GM19035 (cell line): Measurements from ENCODE around the gene ETV4.

Source experiments
- ATAC-seq: cut with Tn5 transposase; IDR thresholded peaks from one replicate; pipeline ENCODE4 v1.9.1; 2021; ENCODE audit not compliant: unreplicated experiment

ETV4 gene

GRCh38 chr17:43546319-43547188 is at the start of gene ETV4:
ETV4 (minus strand) TSS chr17:43546340; CDS start chr17:43545617, 723 bp downstream.
- ATAC-seq, result peak; percentile 84

DNA sequence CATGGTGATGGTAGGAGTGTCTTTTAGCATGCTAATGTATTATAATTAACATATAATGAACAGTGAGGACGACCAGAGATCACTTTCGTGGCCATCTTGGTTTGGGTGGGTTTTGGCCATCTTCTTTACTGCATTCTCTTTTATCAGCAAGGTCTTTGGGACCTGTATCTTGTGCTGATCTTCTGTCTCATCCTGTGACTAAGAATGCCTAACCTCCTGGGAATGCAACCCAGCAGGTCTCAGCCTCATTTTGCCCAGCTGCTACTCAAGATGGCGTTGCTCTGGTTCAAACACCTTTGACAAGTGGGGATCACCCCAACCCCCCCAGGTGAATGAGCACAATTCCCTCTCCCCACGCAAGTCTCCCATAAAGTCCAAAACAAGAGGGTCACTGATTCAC is 49.3 kb upstream of the ETV4 start:
- no peak for ATAC-seq

GRCh38 chr17:43591779-43592562 is 45.8 kb upstream of the ETV4 start:
- no peak for ATAC-seq

GRCh38 chr17:43591001-43591400 is 44.9 kb upstream of the ETV4 start:
- no peak for ATAC-seq

- ATAC-seq, result no peak
Observed at GRCh38 chr17:43588664-43589435, 42.7 kb upstream of the ETV4 start.

- no peak for ATAC-seq
Observed at GRCh38 chr17:43588121-43588520, 42.0 kb upstream of the ETV4 start.

DNA sequence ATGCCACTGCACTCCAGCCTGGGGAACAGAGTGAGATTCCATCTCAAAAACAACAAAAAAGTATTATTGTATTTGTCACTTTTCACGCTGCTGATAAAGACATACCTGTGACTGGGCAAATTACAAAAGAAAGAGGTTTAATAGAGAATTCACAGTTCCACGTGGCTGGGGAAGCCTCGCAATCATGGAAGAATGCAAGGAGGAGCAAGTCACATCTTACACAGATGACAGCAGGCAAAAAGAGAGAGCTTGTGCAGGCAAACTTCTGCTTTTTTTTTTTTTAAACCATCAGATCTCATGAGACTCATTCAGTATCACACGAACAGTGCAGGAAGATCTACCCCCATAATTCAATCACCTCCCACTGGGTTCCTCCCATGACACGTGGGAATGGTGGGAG is 41.5 kb upstream of the ETV4 start:
- no peak for ATAC-seq

DNA sequence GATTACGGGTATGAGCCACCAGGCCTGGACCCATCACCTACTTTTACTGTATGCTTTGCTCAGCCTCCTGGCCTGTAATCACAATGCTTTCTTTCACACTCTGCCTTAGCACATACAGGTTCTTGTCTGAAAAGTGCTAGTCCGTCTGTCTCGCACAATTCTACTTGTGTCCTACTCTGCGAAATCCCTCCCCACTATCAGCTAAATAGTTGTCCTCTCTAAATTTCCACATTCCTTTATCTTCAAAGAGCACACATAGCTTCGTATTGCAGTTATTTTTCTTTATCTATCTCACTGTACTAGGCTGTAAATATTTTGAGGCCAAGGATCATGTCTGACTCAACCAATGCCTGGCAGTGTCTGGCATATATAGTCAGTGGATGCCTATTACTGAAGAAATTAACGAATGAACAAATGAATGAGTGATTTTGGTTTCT is 38.5 kb upstream of the ETV4 start:
- ATAC-seq, result no peak

GRCh38 chr17:43583332-43583731 is 37.2 kb upstream of the ETV4 start:
- ATAC-seq, result no peak

GRCh38 chr17:43581613-43582012 is 35.5 kb upstream of the ETV4 start:
- ATAC-seq, result no peak

- ATAC-seq, result no peak
Observed at GRCh38 chr17:43581130-43581529, 35.0 kb upstream of the ETV4 start.

DNA sequence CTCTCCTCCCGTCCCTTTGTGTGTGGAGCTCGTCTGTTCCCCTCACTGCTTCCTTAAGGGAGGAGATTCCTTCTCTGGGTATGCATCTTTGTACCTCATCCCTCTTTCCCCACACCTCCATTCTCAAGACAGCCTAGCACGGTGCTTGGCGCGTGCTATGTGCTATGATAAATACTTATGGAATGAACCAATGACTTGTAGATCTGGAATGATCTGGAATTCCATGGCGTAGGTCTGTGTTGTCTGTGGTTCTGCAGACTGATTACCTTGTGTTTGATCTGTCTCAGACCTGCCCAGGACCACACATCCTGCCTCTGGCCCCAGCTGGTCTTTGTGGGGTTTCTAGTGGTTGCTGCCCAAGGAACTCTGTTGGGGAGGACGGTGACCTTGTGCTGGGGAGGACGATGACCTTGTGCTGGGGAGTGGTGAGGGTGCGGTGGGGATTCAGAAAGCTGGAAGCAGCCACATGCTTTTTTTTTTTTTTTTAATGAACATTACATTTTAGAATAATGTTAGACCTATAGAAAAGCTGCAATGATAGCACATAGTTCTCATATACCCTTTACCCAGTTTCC is 33.5 kb upstream of the ETV4 start:
- no peak for ATAC-seq

GRCh38 chr17:43578699-43579565 is 32.8 kb upstream of the ETV4 start:
- ATAC-seq, result peak; percentile 68

- ATAC-seq, result no peak
Observed at GRCh38 chr17:43578404-43578698, 32.2 kb upstream of the ETV4 start.

DNA sequence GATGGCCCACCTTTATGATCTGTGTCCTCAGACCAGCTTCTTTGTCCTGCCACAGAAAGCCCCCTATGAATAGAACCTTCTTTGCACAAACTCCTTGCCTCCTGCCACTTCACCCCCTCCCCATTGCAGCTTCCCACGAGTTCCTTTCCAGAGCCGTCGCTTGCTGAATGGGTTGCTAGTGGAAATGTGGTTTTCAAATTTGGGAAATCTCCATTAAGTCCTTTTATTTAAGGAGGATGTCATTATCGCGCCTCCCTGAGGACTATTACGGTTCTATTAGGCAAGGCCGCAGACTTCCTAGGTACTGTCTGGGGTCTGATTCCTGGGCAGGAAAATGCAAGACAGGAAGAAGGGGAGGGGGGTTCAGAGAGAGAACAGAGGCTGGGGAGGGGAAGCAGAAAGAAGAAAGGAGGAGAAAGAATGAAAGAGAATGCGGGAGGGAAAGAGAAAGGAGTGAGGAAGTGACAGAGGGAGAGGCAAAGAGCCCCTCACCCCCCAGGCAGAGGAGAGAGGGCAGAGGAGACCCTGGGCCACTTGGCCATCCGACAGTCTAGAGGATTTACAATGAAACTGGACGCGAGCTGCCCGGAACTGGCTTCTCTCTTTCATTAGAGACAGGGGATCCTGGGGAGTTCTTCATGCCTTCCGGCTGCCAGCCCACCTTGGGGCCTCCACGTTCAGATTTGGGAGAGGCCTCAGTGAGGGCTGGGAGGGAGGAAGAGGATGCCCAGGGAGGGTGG is 31.7 kb upstream of the ETV4 start:
- no peak for ATAC-seq

DNA sequence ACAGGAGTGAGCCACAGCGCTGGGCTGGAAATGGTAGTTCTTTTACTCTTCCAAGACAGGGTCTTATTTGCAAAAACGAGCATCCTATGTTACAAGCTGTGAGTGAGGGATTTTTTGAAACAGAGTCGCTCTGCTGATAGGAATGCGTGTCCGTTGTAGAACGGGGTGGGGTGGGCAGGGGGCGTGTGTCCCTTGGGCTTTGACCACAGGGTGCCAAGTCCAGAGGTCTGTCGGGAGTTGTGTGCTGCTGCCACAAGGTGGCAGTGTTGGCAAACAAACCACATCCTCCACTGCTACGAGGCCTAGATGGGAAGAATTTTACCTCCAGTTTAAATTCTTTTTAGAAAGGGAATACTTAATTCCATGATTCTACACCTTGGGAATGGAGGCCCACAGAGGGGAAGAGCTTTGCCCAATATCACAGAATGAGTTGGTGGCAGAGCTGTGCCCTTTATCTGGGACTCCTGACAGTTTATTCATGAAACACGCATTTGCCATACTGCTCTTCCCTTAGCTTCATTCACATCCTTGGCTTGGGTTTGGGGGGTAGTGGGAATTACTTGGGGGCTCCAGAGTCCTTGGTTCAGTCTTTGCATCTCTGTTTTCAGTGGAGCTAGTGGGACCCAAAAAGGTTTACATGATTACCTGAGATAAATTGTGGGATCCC is 30.6 kb upstream of the ETV4 start:
- no peak for ATAC-seq

GRCh38 chr17:43574896-43575525 is 28.9 kb upstream of the ETV4 start:
- no peak for ATAC-seq

DNA sequence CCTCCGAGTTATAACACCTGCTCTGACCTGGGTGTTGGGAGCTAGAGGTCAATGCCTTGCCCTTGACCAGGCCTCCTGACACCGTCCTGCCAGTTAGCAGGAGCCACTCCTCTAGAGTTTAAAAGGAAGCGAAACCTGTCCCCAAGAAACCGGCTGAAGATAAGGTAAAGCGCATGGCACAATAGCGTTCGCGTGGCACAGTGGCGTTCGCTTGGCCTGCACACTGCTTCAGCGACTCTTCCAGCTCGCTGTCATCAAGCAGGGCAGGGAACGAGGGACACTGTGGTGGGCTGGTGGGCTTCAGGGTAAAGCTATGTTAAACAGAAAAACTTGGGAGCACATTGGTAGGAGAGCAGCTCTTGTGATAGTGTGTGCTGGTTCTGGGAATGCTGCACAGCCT is 28.2 kb upstream of the ETV4 start:
- no peak for ATAC-seq
